Vein endothelial cell (primary cell): Measurements from ENCODE around the gene ALG10B. TPM values are rescaled to one million over a fixed set of nuclear protein-coding genes. Genes with fewer than 3 reads are reported as not detected.

Source experiments
- small RNA-seq: library from RNA; depleted of rRNA; stranded (forward); fragments of <200 nt; gene quantifications from one replicate; pipeline ENCODE3, GENCODE V24; 2012
- total RNA-seq: library from RNA; depleted of rRNA; stranded (reverse); fragments of >200 nt; gene quantifications from 2 replicates; pipeline ENCODE4 v1.2.3, GENCODE V29; 2012

The ALG10B gene, protein sequence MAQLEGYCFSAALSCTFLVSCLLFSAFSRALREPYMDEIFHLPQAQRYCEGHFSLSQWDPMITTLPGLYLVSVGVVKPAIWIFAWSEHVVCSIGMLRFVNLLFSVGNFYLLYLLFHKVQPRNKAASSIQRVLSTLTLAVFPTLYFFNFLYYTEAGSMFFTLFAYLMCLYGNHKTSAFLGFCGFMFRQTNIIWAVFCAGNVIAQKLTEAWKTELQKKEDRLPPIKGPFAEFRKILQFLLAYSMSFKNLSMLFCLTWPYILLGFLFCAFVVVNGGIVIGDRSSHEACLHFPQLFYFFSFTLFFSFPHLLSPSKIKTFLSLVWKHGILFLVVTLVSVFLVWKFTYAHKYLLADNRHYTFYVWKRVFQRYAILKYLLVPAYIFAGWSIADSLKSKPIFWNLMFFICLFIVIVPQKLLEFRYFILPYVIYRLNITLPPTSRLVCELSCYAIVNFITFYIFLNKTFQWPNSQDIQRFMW
- total RNA-seq, result 3.9 and 5.1 TPM in 2 replicates

DNA sequence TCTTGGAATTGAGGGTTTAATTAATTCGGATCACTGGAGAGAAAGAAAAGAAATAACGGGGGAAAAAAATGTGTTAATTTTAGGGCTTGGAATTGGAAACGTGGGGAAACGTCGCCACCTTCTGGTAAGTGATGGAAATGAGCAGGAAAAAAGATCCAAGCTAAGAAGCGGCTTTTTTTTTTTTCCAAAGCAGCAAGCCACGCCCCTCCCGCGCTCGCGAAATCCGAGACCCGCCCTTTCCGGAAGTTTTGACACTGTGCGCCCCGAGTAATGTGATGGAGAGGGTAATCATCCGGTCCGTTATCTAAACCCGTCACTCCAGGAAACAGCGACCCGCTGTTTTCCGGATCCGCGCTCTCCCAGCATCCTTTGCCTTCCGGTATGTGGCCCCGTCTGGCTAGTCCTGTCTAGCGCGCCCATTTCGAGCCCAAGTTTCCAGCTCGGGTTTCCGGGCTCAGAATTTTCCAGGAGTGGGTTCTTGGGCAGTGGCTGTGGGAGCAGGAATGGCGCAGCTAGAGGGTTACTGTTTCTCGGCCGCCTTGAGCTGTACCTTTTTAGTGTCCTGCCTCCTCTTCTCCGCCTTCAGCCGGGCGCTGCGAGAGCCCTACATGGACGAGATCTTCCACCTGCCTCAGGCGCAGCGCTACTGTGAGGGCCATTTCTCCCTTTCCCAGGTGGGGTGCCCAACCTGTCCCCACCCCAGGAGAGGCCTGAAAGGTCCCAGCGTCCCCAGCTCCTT lies at the start of gene ALG10B:
Gene ALG10B, plus strand, starts transcription at position 384 of the 739 bp plus-strand sequence. Its CDS starts 120 bp downstream, at position 504.

Small RNAs within 50 kb of the gene (small RNA-seq; reads per million reads assigned to genes)
- gene RF00019, result not detected
